ENCODE measurements around the gene CADPS2. TPM values are rescaled to one million over a fixed set of nuclear protein-coding genes. Genes with fewer than 3 reads are reported as not detected.
"Not testable (repeated sequence)": the region's sequence is repeated elsewhere in the genome, so short reads cannot be mapped to it uniquely, and the experiment has no call there.

The CADPS2 gene
- total RNA-seq, 2 experiments from 2014 or later: not detected

DNA sequence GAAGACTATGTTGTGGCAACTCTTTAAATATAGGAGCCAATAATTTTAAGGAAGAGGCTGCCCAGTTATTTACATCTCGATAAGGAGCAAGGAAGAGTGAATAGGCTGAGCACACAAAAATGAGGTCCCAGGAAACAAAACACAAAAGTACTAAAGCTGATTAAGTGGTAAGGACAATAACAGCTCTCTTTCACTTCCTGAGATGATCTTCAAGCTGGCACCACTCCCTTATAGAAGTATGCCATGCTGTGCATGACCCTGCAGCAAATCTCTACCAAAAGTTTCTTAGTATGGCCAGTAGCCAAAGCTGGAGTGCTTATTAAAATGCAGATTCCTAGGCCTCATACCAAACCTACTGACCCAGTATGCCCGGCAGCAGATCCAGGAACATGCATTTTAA lies 39.7 kb downstream of the CADPS2 start:
- TF ChIP-seq, protein P1, sequence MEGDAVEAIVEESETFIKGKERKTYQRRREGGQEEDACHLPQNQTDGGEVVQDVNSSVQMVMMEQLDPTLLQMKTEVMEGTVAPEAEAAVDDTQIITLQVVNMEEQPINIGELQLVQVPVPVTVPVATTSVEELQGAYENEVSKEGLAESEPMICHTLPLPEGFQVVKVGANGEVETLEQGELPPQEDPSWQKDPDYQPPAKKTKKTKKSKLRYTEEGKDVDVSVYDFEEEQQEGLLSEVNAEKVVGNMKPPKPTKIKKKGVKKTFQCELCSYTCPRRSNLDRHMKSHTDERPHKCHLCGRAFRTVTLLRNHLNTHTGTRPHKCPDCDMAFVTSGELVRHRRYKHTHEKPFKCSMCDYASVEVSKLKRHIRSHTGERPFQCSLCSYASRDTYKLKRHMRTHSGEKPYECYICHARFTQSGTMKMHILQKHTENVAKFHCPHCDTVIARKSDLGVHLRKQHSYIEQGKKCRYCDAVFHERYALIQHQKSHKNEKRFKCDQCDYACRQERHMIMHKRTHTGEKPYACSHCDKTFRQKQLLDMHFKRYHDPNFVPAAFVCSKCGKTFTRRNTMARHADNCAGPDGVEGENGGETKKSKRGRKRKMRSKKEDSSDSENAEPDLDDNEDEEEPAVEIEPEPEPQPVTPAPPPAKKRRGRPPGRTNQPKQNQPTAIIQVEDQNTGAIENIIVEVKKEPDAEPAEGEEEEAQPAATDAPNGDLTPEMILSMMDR (IDR thresholded peaks at IDR 0.05): no peak
- intact Hi-C loops (cut with micrococcal nuclease): no loop called here
- Mint-ChIP-seq H3K27me3 (no peaks in the 10 kb centered on the region), H3K36me3 (ENCODE audit: low read depth) (no peaks in the 10 kb centered on the region), H3K9me3 (peaks cover 2% of the 10 kb centered on the region), H3K4me1 (ENCODE audit: low read depth) (no peaks in the 10 kb centered on the region), H3K27ac (no peak overlapping the region), H3K4me3 (no peak overlapping the region)
- CTCF ChIA-PET: interaction anchor here (1.3 kb wide), 2 partner anchors 11 to 22 kb away, joined by 4 read pairs; no protein-coding TSS in a partner anchor
- POLR2A ChIA-PET: no interaction called here
- ATAC-seq (no peak), DNase-seq (no peak)

DNA sequence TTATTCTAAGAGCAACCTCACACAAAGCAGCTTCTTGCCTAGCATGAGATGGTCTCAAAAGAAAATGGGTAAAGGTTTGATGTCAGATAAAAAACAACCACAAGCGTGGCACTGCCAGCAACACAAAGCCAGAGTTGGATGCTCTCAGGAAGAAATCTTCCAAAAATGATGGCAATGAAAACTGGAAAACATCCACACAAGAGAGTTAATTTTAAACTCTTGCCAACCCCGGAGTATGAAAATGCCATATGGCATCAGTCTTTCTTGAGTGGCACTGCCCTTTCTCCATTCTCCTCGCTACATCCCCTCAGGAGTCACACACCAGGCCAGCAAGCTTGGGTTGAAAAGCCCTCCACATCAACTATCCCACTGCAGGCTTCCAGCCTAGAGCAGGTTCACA lies 41.0 kb downstream of the CADPS2 start:
- POLR2A ChIA-PET: no interaction called here
- no peak for ATAC-seq
- no peak overlapping the region for H3K4me3 Mint-ChIP-seq
- intact Hi-C loops (cut with micrococcal nuclease): no loop called here
- H3K27me3 Mint-ChIP-seq: no peaks in the 10 kb centered on the region
- TF ChIP-seq, protein P1 (IDR thresholded peaks at IDR 0.05): no peak
- CTCF ChIA-PET: no interaction called here
- no peaks in the 10 kb centered on the region for H3K36me3 Mint-ChIP-seq (ENCODE audit: low read depth)
- no peak overlapping the region for H3K27ac Mint-ChIP-seq
- no peak for DNase-seq
- no peaks in the 10 kb centered on the region for H3K4me1 Mint-ChIP-seq (ENCODE audit: low read depth)
- H3K9me3 Mint-ChIP-seq: no peaks in the 10 kb centered on the region

- TF ChIP-seq, protein P1 (IDR thresholded peaks at IDR 0.05): no peak
- no peak overlapping the region for H3K27ac Mint-ChIP-seq
- H3K4me3 Mint-ChIP-seq: no peak overlapping the region
- no peak for DNase-seq
- POLR2A ChIA-PET: no interaction called here
- no peaks in the 10 kb centered on the region for H3K36me3 Mint-ChIP-seq (ENCODE audit: low read depth)
- intact Hi-C loops (cut with micrococcal nuclease): no loop called here
- CTCF ChIA-PET: no interaction called here
- no peak for ATAC-seq
- no peaks in the 10 kb centered on the region for H3K27me3 Mint-ChIP-seq
- no peaks in the 10 kb centered on the region for H3K9me3 Mint-ChIP-seq
- no peaks in the 10 kb centered on the region for H3K4me1 Mint-ChIP-seq (ENCODE audit: low read depth)
Observed at GRCh38 chr7:122844191-122844988, 41.9 kb downstream of the CADPS2 start.

GRCh38 chr7:122842971-122843370 lies 43.3 kb downstream of the CADPS2 start:
- Mint-ChIP-seq H3K4me3 (no peak overlapping the region), H3K4me1 (ENCODE audit: low read depth) (no peaks in the 10 kb centered on the region), H3K9me3 (no peaks in the 10 kb centered on the region), H3K36me3 (ENCODE audit: low read depth) (no peaks in the 10 kb centered on the region), H3K27ac (no peak overlapping the region), H3K27me3 (no peaks in the 10 kb centered on the region)
- ChIA-PET POLR2A (no interaction called here), CTCF (no interaction called here)
- DNase-seq (no peak), ATAC-seq (no peak)
- intact Hi-C loops (cut with micrococcal nuclease): no loop called here
- TF ChIP-seq, protein P1 (IDR thresholded peaks at IDR 0.05): no peak

GRCh38 chr7:122836286-122836685 lies 50.0 kb downstream of the CADPS2 start:
- CTCF ChIA-PET; H3K9me3 Mint-ChIP-seq; POLR2A ChIA-PET; H3K36me3 Mint-ChIP-seq (ENCODE audit: low read depth); H3K4me1 Mint-ChIP-seq (ENCODE audit: low read depth); DNase-seq; intact Hi-C loops (cut with micrococcal nuclease); H3K27ac Mint-ChIP-seq; ATAC-seq; H3K4me3 Mint-ChIP-seq; H3K27me3 Mint-ChIP-seq: not testable (repeated sequence)

GRCh38 chr7:122834571-122834942 lies 51.7 kb downstream of the CADPS2 start:
- H3K36me3 Mint-ChIP-seq (ENCODE audit: low read depth); ATAC-seq; DNase-seq; intact Hi-C loops (cut with micrococcal nuclease); H3K27me3 Mint-ChIP-seq; H3K4me1 Mint-ChIP-seq (ENCODE audit: low read depth); H3K9me3 Mint-ChIP-seq; POLR2A ChIA-PET; H3K27ac Mint-ChIP-seq; H3K4me3 Mint-ChIP-seq: not testable (repeated sequence)
- CTCF ChIA-PET: interaction anchor here (1.2 kb wide), 1 partner anchor 13 kb away, joined by 4 read pairs; no protein-coding TSS in a partner anchor

Measured in activated CD8-positive, alpha-beta T cell treated with anti-CD3 and anti-CD28 coated beads for 36 hours (primary cell).